KMS-11 (cell line): ENCODE measurements around the gene WDR90.

Experiments used
- H2AFZ ChIP-seq: fragments of 200-600 bp; sonication (generic); 2 replicates; pipeline ENCODE4 v1.6.1; 2016; ENCODE audit warnings: antibody characterized with exemption, mixed run types, low read depth
- H3K27ac ChIP-seq: fragments of 200-600 bp; sonication (generic); 2 replicates; pipeline ENCODE4 v1.6.1; 2016; ENCODE audit warnings: mild to moderate bottlenecking, mixed run types
- H3K27me3 ChIP-seq: fragments of 200-600 bp; sonication (generic); 2 replicates; pipeline ENCODE4 v1.6.1; 2017; ENCODE audit warnings: mild to moderate bottlenecking, low read depth, mixed run types, moderate library complexity; ENCODE audit not compliant: insufficient read depth
- H3K36me3 ChIP-seq: fragments of 200-600 bp; sonication (generic); 2 replicates; pipeline ENCODE4 v1.6.1; 2017; ENCODE audit warnings: mild to moderate bottlenecking, mixed run types; ENCODE audit not compliant: insufficient read depth
- H3K4me1 ChIP-seq: fragments of 200-600 bp; sonication (generic); 2 replicates; pipeline ENCODE4 v1.6.1; 2016; ENCODE audit warnings: mild to moderate bottlenecking, low read depth, mixed run types; ENCODE audit not compliant: poor library complexity, severe bottlenecking
- H3K4me2 ChIP-seq: fragments of 200-600 bp; sonication (generic); 2 replicates; pipeline ENCODE4 v1.7.0; 2016; ENCODE audit warnings: mild to moderate bottlenecking, mixed run types
- H3K4me3 ChIP-seq: fragments of 200-600 bp; sonication (generic); IDR thresholded peaks from 2 replicates; pipeline ENCODE4 v1.6.1; 2017; ENCODE audit warnings: low read depth, low read length, mixed read lengths; ENCODE audit not compliant: insufficient read depth
- H3K79me2 ChIP-seq: fragments of 200-600 bp; sonication (generic); 2 replicates; pipeline ENCODE4 v1.6.1; 2016; ENCODE audit warnings: low read depth, mixed run types; ENCODE audit not compliant: insufficient read depth
- H3K9ac ChIP-seq: fragments of 200-600 bp; sonication (generic); 2 replicates; pipeline ENCODE4 v1.6.1; 2016; ENCODE audit warnings: mild to moderate bottlenecking, mixed run types
- H4K20me1 ChIP-seq: fragments of 200-600 bp; sonication (generic); 2 replicates; pipeline ENCODE4 v1.6.1; 2016; ENCODE audit warnings: mild to moderate bottlenecking, mixed run types; ENCODE audit not compliant: insufficient read depth
- CTCF ChIP-seq: fragments of 200-600 bp; sonication (generic); conservative IDR thresholded peaks from 2 replicates; pipeline ENCODE4 v1.6.1; 2017; ENCODE audit warnings: low read depth, mild to moderate bottlenecking, antibody characterized with exemption, low read length, moderate library complexity, mixed read lengths

The WDR90 gene

GRCh38 chr16:716768-717325 is 67.7 kb downstream of the WDR90 start:
- no peak overlapping the region for H3K4me3 ChIP-seq
- no peaks in the 10 kb centered on the region for H3K36me3 ChIP-seq
- H3K79me2 ChIP-seq: no peaks in the 10 kb centered on the region
- H3K9ac ChIP-seq: no peak overlapping the region
- TF ChIP-seq CTCF: no peak
- H3K27me3 ChIP-seq: peaks cover 40% of the 10 kb centered on the region
- H3K27ac ChIP-seq: no peak overlapping the region
- peaks cover 28% of the 10 kb centered on the region for H3K4me1 ChIP-seq
- H3K4me2 ChIP-seq: no peak overlapping the region
- no peaks in the 10 kb centered on the region for H4K20me1 ChIP-seq
- no peak overlapping the region for H2AFZ ChIP-seq
